OCI-LY7 (cell line): ENCODE data around the gene CXCL12. TPM values are rescaled to one million over a fixed set of nuclear protein-coding genes. Genes with fewer than 3 reads are reported as not detected.

Experiments used
- BruUV-seq: library from RNA; stranded (reverse); fragments of 400-500 nt; replicated peaks from 2 replicates; lab custom pipeline; 2021; lab: Mats Ljungman, UMichigan
- CTCF ChIA-PET: fragments of 300-600 bp; sonication (Branson Sonifier 250); formaldehyde crosslinking; loops from one replicate; lab custom pipeline; 2022; ENCODE audit warnings: antibody characterized with exemption; ENCODE audit not compliant: unreplicated experiment; lab: Charles Lee
- POLR2A ChIA-PET: fragments of 300-600 bp; sonication (Branson Sonifier 250); formaldehyde crosslinking; loops from one replicate; lab custom pipeline; 2022; ENCODE audit warnings: antibody characterized with exemption; lab: Charles Lee
- DNase-seq: peaks from one replicate; pipeline ENCODE4 v3.0.0-alpha.2; 2015; ENCODE audit warnings: low spot score
- H2AFZ ChIP-seq: fragments of 200-600 bp; sonication (generic), shearing (Covaris generic); 2 replicates; pipeline ENCODE4 v1.6.1; 2014; ENCODE audit warnings: mild to moderate bottlenecking, antibody characterized with exemption, low read length, moderate library complexity
- H3K27ac ChIP-seq: fragments of 200-600 bp; sonication (generic); 2 replicates; pipeline ENCODE4 v1.5.1; 2014; ENCODE audit warnings: mixed run types, low read depth, mild to moderate bottlenecking, moderate library complexity, low read length, inconsistent platforms; ENCODE audit not compliant: poor library complexity, severe bottlenecking
- H3K36me3 ChIP-seq: fragments of 200-600 bp; sonication (generic); 2 replicates; pipeline ENCODE4 v1.6.1; 2014; ENCODE audit warnings: mild to moderate bottlenecking, antibody characterized with exemption, low read length, moderate library complexity, mixed read lengths; ENCODE audit not compliant: insufficient read depth
- H3K4me1 ChIP-seq: fragments of 200-600 bp; sonication (generic); 2 replicates; pipeline ENCODE4 v1.5.1; 2014; ENCODE audit warnings: mild to moderate bottlenecking, low read length; ENCODE audit not compliant: insufficient read depth, poor library complexity, severe bottlenecking
- H3K4me2 ChIP-seq: fragments of 200-600 bp; sonication (generic); 2 replicates; pipeline ENCODE4 v1.6.1; 2014; ENCODE audit warnings: mild to moderate bottlenecking, low read length
- H3K4me3 ChIP-seq: fragments of 200-600 bp; sonication (generic); 2 replicates; pipeline ENCODE4 v1.5.1; 2014; ENCODE audit warnings: mild to moderate bottlenecking, low read depth, low read length; ENCODE audit not compliant: poor library complexity, severe bottlenecking
- H3K79me2 ChIP-seq: fragments of 200-600 bp; sonication (generic); 2 replicates; pipeline ENCODE4 v1.6.1; 2016; ENCODE audit warnings: low read depth, mild to moderate bottlenecking, low read length, moderate library complexity, mixed read lengths; ENCODE audit not compliant: insufficient read depth
- H3K9me2 ChIP-seq: fragments of 200-600 bp; sonication (generic); 2 replicates; pipeline ENCODE4 v1.6.1; 2016; ENCODE audit warnings: mild to moderate bottlenecking, low read length, mixed read lengths; ENCODE audit not compliant: insufficient read depth
- H3K9me3 ChIP-seq: fragments of 200-600 bp; sonication (generic); 2 replicates; pipeline ENCODE4 v1.6.1; 2014; ENCODE audit warnings: mild to moderate bottlenecking, mixed run types, low read length, mixed read lengths
- H4K20me1 ChIP-seq: fragments of 200-600 bp; sonication (generic); 2 replicates; pipeline ENCODE4 v1.6.1; 2014; ENCODE audit warnings: mild to moderate bottlenecking, antibody characterized with exemption, low read length, moderate library complexity, mixed read lengths; ENCODE audit not compliant: insufficient read depth
- CTCF ChIP-seq: fragments of 200-600 bp; sonication (generic); conservative IDR thresholded peaks from 2 replicates; pipeline ENCODE4 v1.5.1; 2014; ENCODE audit warnings: mild to moderate bottlenecking, antibody characterized with exemption, low read length, moderate library complexity, mixed read lengths
- EZH2phosphoT487 ChIP-seq: fragments of 200-600 bp; sonication (generic); IDR thresholded peaks from 2 replicates; pipeline ENCODE4 v1.6.1; 2018; ENCODE audit warnings: low read depth, borderline replicate concordance, mild to moderate bottlenecking, mixed run types, antibody characterized with exemption, low read length, moderate library complexity, mixed read lengths
- intact Hi-C: fragments of 100-400 bp; cut with micrococcal nuclease; formaldehyde crosslinking; loops from one replicate; pipeline ENCODE4 v1.10.0; 2022; ENCODE audit not compliant: unreplicated experiment
- total RNA-seq, 2 experiments: library from RNA; depleted of rRNA in 1 of 2; stranded (reverse); fragments of >200 nt in 1 of 2; shearing (Covaris generic) in 1 of 2; gene quantifications; 2 replicates each; pipeline ENCODE4 v1.2.3, GENCODE V29; 2014 to 2022

Gene CXCL12
- total RNA-seq, 2 experiments from 2014 or later = not detected

GRCh38 chr10:44398747-44399658, 14.1 kb upstream of the CXCL12 start:
- no peak for DNase-seq

GRCh38 chr10:44398271-44398670, 13.4 kb upstream of the CXCL12 start:
- POLR2A ChIA-PET = no interaction called here
- CTCF ChIA-PET = no interaction called here

More at GRCh38 chr10:44398747-44399658, 14.1 kb upstream of the CXCL12 start:
- H3K4me1 ChIP-seq = no peaks in the 10 kb centered on the region
- H3K9me3 ChIP-seq = no peaks in the 10 kb centered on the region
- TF ChIP-seq EZH2phosphoT487 (no peak), CTCF (no peak)
- BruUV-seq = no TSS peak
- no peak overlapping the region for H3K4me2 ChIP-seq
- POLR2A ChIA-PET = interaction anchor here (0.7 to 0.8 kb wide), 2 partner anchors 21 to 35 kb away, joined by 3 read pairs; no protein-coding TSS in a partner anchor
- no peak overlapping the region for H3K4me3 ChIP-seq
- H3K79me2 ChIP-seq = no peaks in the 10 kb centered on the region
- H3K9me2 ChIP-seq = no peaks in the 10 kb centered on the region
- H2AFZ ChIP-seq = no peak overlapping the region
- CTCF ChIA-PET = no interaction called here
- H3K36me3 ChIP-seq = no peaks in the 10 kb centered on the region
- H3K27ac ChIP-seq = no peak overlapping the region
- intact Hi-C loops = no loop called here
- no peaks in the 10 kb centered on the region for H4K20me1 ChIP-seq

More at GRCh38 chr10:44398271-44398670, 13.4 kb upstream of the CXCL12 start:
- Histone ChIP-seq H3K4me2 (no peak overlapping the region), H3K36me3 (no peaks in the 10 kb centered on the region), H3K79me2 (no peaks in the 10 kb centered on the region), H3K27ac (no peak overlapping the region), H3K4me1 (no peaks in the 10 kb centered on the region), H3K4me3 (no peak overlapping the region), H4K20me1 (no peaks in the 10 kb centered on the region), H3K9me2 (no peaks in the 10 kb centered on the region), H2AFZ (no peak overlapping the region), H3K9me3 (no peaks in the 10 kb centered on the region)
- no peak for TF ChIP-seq CTCF
- no peak for TF ChIP-seq EZH2phosphoT487
- no peak for DNase-seq
- intact Hi-C loops = no loop called here
- BruUV-seq = no TSS peak
